Nasal cavity respiratory epithelium epithelial cell of viscerocranial mucosa (primary cell): ENCODE measurements around the gene TUSC7. TPM values are rescaled to one million over a fixed set of nuclear protein-coding genes. Genes with fewer than 3 reads are reported as not detected.

ENCODE experiments used
- total RNA-seq: library from RNA; depleted of rRNA; stranded (reverse); fragments of >200 nt; gene quantifications from 2 replicates; pipeline ENCODE4 v1.2.3, GENCODE V29; 2014

TUSC7 gene
- total RNA-seq: not detected in 2 replicates

DNA sequence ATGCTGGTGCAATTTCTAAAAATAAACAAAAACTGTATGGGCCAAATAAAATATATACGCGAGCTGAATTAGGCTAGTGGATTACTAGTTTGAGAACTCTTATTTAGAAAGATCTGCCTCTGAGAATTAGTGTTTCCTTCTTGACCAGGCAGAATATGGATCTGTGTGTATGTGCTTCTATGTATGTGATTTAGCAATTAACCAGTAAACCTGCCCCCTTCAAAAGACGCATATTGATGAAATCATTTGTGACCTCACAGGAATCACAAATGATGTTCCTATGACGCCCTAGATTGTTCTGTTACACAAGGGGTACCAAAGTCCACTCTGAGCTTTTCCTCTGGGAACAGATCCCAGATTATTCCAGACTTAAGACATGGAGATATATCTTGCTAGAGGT lies at the start of gene TUSC7:
Gene TUSC7, plus strand, starts transcription at position 301 of the 400 bp plus-strand sequence.

